Transverse colon (tissue), 4 donors: Measurements from ENCODE around the gene ZNF407.

ENCODE experiments used
- CTCF ChIP-seq, 5 experiments: fragments of 200-600 bp in 3 of 5; fragments of 450-650 bp in 2 of 5; sonication (generic) in 3 of 5; IDR thresholded peaks; 1 replicate in 2 of 5; 2 replicates in 3 of 5; pipeline ENCODE4 v1.5.1; 2016 to 2017; ENCODE audit warnings: antibody characterized with exemption in 5 of 5, inconsistent platforms in 3 of 5, mild to moderate bottlenecking in 2 of 5, moderate library complexity in 1 of 5
- EP300 ChIP-seq: sonication (generic); formaldehyde crosslinking; IDR thresholded peaks from one replicate; pipeline ENCODE4 v1.6.1; 2017; ENCODE audit warnings: antibody characterized with exemption, low read depth
- POLR2A ChIP-seq: fragments of 450-650 bp; IDR thresholded peaks from one replicate; pipeline ENCODE4 v1.6.1; 2016; ENCODE audit warnings: antibody characterized with exemption, mild to moderate bottlenecking, moderate library complexity
- POLR2AphosphoS5 ChIP-seq, 3 donors: sonication (generic); formaldehyde crosslinking; IDR thresholded peaks; one replicate each; pipeline ENCODE4 v1.6.1; 2016; ENCODE audit warnings: antibody characterized with exemption in 3 of 3

- TF ChIP-seq CTCF (IDR thresholded peaks at IDR 0.05), result no peak
- no peak for TF ChIP-seq POLR2A
- no peak for TF ChIP-seq POLR2AphosphoS5 (IDR thresholded peaks at IDR 0.05)
- TF ChIP-seq EP300, result no peak
These were observed 455.5 kb downstream of the ZNF407 start for GRCh38 chr18:75053028-75053629.
